ENCODE data around the gene CCNI.

- TF ChIP-seq, protein P1, sequence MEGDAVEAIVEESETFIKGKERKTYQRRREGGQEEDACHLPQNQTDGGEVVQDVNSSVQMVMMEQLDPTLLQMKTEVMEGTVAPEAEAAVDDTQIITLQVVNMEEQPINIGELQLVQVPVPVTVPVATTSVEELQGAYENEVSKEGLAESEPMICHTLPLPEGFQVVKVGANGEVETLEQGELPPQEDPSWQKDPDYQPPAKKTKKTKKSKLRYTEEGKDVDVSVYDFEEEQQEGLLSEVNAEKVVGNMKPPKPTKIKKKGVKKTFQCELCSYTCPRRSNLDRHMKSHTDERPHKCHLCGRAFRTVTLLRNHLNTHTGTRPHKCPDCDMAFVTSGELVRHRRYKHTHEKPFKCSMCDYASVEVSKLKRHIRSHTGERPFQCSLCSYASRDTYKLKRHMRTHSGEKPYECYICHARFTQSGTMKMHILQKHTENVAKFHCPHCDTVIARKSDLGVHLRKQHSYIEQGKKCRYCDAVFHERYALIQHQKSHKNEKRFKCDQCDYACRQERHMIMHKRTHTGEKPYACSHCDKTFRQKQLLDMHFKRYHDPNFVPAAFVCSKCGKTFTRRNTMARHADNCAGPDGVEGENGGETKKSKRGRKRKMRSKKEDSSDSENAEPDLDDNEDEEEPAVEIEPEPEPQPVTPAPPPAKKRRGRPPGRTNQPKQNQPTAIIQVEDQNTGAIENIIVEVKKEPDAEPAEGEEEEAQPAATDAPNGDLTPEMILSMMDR (IDR thresholded peaks at IDR 0.05), result no peak
- no peak for TF ChIP-seq POLR2A (IDR thresholded peaks at IDR 0.05)
Measured at GRCh38 chr4:77073106-77073809, 2.5 kb downstream of the CCNI start.
